AG09319 (cell line): ENCODE data around the gene TTC39C.

ENCODE experiments used
- DNase-seq: peaks from one replicate; pipeline ENCODE4 v3.0.0-alpha.2; 2010; ENCODE audit warnings: low read depth; ENCODE audit errors: extremely low read depth
- TF ChIP-seq, protein P1 (sequence below): IDR thresholded peaks from 2 replicates; pipeline ENCODE4 v1.5.1; 2011; ENCODE audit warnings: low read depth, mild to moderate bottlenecking, inconsistent platforms, low read length, moderate library complexity

TTC39C gene

DNA sequence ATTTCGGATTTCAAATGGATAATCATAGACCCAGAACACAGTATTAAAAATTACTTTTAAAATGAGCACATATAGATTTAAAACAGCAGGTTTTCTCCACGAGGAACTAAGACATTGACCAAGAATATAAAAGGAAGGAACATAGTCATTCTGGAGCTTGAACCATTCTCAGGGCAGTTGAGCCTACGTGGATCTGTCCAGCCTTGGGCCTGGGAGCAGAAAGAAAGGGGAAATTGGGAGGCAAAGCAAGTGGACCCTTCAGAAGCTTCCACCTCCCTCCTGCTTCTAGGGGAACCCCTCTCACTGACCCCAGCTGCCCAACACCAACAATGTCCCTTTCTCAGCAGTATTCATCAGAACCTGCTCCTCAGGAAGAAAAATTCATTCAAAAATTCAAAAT is 31.4 kb upstream of the TTC39C start:
- TF ChIP-seq, protein P1, sequence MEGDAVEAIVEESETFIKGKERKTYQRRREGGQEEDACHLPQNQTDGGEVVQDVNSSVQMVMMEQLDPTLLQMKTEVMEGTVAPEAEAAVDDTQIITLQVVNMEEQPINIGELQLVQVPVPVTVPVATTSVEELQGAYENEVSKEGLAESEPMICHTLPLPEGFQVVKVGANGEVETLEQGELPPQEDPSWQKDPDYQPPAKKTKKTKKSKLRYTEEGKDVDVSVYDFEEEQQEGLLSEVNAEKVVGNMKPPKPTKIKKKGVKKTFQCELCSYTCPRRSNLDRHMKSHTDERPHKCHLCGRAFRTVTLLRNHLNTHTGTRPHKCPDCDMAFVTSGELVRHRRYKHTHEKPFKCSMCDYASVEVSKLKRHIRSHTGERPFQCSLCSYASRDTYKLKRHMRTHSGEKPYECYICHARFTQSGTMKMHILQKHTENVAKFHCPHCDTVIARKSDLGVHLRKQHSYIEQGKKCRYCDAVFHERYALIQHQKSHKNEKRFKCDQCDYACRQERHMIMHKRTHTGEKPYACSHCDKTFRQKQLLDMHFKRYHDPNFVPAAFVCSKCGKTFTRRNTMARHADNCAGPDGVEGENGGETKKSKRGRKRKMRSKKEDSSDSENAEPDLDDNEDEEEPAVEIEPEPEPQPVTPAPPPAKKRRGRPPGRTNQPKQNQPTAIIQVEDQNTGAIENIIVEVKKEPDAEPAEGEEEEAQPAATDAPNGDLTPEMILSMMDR, result no peak
- DNase-seq, result no peak

DNA sequence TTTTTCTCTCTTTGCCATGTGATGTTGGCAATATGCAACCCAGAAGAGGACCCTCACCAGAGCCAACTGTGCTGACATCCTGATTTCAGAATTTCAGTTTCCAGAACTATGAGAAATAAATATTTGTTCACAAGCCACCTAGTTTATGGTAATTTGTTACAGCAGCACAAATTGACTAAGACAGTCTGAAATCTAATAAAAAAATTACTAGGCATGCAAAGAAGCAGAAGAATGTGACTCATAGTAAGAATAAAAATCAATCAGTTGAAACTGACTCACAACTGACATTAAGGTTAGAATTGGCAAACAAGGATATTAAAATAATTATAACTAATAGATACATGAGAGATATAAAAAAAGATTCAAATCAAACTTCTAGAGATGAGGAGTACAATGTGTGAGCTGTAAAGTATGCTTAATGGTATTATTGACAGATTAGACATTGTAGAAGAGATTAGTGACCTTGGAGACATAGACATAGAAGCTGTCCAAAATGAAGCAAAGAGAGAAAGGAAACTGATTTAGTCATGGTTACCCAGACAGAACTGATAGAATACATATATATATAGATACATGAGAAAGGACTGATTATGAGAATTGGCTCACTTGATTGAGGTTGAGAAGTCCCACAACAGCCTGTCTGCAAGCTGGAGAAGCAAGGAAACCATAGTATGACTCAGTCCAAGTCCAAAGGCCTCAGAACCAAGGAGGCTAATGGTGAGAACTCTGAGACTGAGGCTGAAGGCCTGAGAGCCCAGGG is 27.8 kb upstream of the TTC39C start:
- no peak for DNase-seq

DNA sequence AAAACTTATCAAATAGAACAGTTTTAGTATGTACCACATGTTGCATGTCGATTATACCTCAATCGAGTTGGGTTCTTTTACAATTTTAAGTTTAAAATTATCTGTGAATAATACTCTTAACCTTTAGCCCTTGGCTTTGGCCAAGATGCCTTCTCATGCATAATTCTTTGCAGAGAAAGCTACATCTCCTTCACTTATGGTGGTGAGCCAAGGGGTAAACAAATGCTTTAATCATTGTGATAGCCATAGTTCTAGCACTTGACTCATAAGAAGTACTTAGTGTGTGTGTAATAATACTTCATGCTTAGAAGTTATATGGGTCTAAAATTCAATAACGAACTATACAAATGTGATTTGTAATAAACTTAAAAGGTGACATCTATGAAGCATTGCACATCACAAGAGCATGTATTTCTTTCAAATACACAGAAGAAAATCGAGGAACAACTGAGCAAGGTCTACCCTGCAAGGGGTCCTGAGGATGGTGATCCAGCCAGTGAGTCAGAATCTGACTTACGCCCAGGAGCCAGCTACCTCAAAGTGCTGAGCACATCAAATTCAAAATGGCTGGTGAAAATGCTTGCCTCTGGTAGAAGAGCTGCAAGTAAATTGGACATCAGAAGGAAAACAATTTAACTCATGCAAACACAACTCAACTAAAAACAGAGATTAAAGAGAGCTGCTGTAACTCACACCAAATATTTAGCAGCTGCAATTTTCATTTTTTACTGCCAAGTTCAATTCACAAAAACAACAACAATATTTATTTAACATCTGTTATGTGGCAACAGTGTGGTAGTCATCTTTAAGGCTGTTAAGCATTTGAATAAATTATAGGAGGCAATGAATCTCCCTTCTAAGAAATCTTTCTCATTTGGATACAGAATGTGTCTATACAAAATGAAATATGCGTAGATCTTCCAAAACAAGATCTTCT is 23.8 kb upstream of the TTC39C start:
- DNase-seq, result no peak
- TF ChIP-seq, protein P1, result no peak

More for the DNA sequence above, 27.8 kb upstream of the TTC39C start:
- TF ChIP-seq, protein P1, result no peak

DNA sequence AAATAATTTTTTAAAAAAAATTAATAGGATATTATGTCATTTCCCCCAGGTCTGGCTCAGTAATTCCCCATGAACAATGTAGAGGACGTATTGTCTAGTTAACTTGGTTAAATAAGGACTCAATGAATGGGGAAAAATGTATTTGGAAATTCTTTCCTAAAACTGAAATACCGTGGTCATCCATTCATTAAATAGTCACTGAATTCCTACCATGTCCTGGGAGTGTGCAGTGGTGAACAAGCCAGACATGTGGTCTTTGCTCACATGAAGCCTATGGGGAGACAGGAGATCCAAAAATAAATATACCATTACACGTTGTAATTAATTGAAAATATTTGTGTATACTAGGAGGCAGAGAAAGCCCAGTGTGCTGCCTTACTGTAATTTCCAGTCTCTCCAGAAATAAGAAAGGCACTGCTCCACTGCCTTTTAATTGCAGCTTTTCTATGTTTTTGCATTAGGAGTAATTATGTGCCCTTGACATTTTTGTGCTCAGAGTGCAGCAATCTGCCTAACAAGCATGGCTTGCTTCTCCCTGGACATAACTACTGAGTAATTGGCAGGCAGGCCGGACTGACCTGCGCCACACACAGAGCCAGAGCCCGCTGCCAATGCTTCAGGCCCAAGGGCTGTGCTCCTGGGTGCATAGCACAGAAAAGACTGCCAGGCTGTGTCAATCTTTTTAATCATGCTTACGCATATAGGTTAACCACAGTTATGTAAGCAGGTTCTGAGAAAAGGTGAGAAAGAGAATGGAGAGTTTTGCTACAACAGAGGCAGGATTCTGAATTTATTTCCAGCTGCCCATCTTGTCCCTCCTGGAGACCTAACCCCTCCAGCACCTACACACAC is 22.2 kb upstream of the TTC39C start:
- TF ChIP-seq, protein P1, result no peak
- DNase-seq, result no peak

DNA sequence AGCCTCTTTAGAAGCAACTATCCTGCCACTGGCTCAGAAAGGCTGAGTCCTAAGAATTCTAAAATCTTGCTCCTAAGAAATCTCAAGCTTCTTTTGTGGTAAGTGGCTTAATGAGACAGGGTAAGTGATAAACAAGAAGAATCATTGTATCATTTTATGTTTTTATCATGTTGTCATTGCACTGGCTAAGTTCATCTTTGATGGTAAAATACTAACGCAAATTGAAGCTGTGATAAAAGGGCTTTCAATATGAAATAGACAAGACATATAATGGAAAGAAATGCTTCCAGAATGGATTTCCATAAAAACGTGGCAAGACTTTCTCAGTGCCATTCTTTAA is 21.6 kb upstream of the TTC39C start:
- DNase-seq, result no peak
- TF ChIP-seq, protein P1, result no peak

DNA sequence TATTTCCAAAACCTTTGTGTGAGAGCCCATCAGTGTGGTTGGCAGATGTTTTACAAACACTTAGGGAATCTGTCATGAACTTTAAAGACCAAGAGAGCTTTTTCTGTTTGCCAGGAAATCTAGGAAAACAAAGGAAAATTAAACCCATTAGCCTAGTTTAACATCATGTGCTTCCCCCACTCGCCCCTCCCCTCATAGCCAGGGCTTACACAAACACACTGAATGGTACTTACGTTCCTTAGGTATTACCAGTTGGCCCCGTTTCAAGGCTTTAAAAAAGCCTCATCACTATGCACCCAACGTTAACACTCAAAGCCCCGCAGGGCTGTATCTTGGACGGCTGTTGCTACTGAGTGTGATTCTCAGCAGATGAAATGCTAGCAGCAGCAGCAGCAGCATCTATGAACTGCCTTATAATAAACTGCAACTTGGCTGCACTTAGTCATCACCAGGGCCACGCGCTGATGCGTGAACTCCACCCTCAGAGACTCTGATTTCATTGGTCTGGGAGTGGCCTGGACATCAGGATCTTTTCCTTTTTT is 20.1 kb upstream of the TTC39C start:
- peak; percentile 91 for DNase-seq

More for the DNA sequence above, 20.1 kb upstream of the TTC39C start:
- TF ChIP-seq, protein P1, result no peak
